GM19468 (cell line): ENCODE results near the gene VEZF1.
"Not testable (repeated sequence)": the region's sequence is repeated elsewhere in the genome, so short reads cannot be mapped to it uniquely, and the experiment has no call there.

Experiments used
- ATAC-seq: cut with Tn5 transposase; IDR thresholded peaks from one replicate; pipeline ENCODE4 v1.9.1; 2021; ENCODE audit warnings: mild to moderate bottlenecking, moderate library complexity, moderate number of reproducible peaks; ENCODE audit not compliant: unreplicated experiment; ENCODE audit errors: extremely low read depth

Gene VEZF1

GRCh38 chr17:57976594-57976993, 11.5 kb downstream of the VEZF1 start:
- ATAC-seq = no peak

- no peak for ATAC-seq
Observed at GRCh38 chr17:57975044-57975443, 13.0 kb downstream of the VEZF1 start.

- ATAC-seq = not testable (repeated sequence)
Observed at GRCh38 chr17:57974053-57974824, 13.8 kb downstream of the VEZF1 start.

- no peak for ATAC-seq
Observed at GRCh38 chr17:57972151-57972550, 15.9 kb downstream of the VEZF1 start.

- no peak for ATAC-seq
Observed at GRCh38 chr17:57971572-57971971, 16.5 kb downstream of the VEZF1 start.

- ATAC-seq = no peak
Observed at GRCh38 chr17:57970710-57971109, 17.3 kb downstream of the VEZF1 start.

GRCh38 chr17:57968456-57968855, 19.6 kb downstream of the VEZF1 start:
- no peak for ATAC-seq

GRCh38 chr17:57966875-57967274, 21.2 kb downstream of the VEZF1 start:
- no peak for ATAC-seq

GRCh38 chr17:57966246-57966645, 21.8 kb downstream of the VEZF1 start:
- ATAC-seq = no peak

GRCh38 chr17:57965521-57966160, 22.4 kb downstream of the VEZF1 start:
- no peak for ATAC-seq

GRCh38 chr17:57963149-57963511, 24.9 kb downstream of the VEZF1 start:
- no peak for ATAC-seq

GRCh38 chr17:57962279-57963148, 25.5 kb downstream of the VEZF1 start:
- ATAC-seq = no peak

- ATAC-seq = no peak
Observed at GRCh38 chr17:57959929-57960328, 28.1 kb downstream of the VEZF1 start.

- not testable (repeated sequence) for ATAC-seq
Observed at GRCh38 chr17:57958391-57958790, 29.7 kb downstream of the VEZF1 start.

- no peak for ATAC-seq
Observed at GRCh38 chr17:57957886-57958285, 30.2 kb downstream of the VEZF1 start.

GRCh38 chr17:57957120-57957850, 30.8 kb downstream of the VEZF1 start:
- no peak for ATAC-seq

- no peak for ATAC-seq
Observed at GRCh38 chr17:57956291-57957119, 31.5 kb downstream of the VEZF1 start.

GRCh38 chr17:57955183-57955931, 32.7 kb downstream of the VEZF1 start, which contains the start of gene CUEDC1:
Gene CUEDC1 (minus strand): TSS chr17:57955412. CDS start chr17:57885564, 69,848 bp downstream.
- no peak for ATAC-seq
